Mesothelial cell of epicardium (in vitro differentiated cells): ENCODE data around the gene RNF224. TPM values are rescaled to one million over a fixed set of nuclear protein-coding genes. Genes with fewer than 3 reads are reported as not detected.

ENCODE experiments used
- DNase-seq, 2 experiments: peaks; one replicate each; pipeline ENCODE4 v3.0.0; 2021; ENCODE audit warnings: low spot score in 2 of 2; ENCODE audit not compliant: unreplicated experiment in 2 of 2
- H3K27ac Mint-ChIP-seq: 2 replicates; pipeline ENCODE4 v1.8.0; 2021; ENCODE audit warnings: mixed read lengths
- H3K27me3 Mint-ChIP-seq: 2 replicates; pipeline ENCODE4 v1.8.0; 2021; ENCODE audit warnings: low read depth, mixed read lengths
- H3K36me3 Mint-ChIP-seq: 2 replicates; pipeline ENCODE4 v1.8.0; 2021; ENCODE audit warnings: mixed read lengths
- H3K4me1 Mint-ChIP-seq: 2 replicates; pipeline ENCODE4 v1.8.0; 2021; ENCODE audit warnings: mixed read lengths
- H3K4me3 Mint-ChIP-seq: 2 replicates; pipeline ENCODE4 v1.8.0; 2021; ENCODE audit warnings: mild to moderate bottlenecking, moderate library complexity, mixed read lengths
- H3K9me3 Mint-ChIP-seq: 2 replicates; pipeline ENCODE4 v1.8.0; 2021; ENCODE audit warnings: mixed read lengths
- total RNA-seq: library from RNA; stranded (reverse); gene quantifications from 3 replicates; pipeline ENCODE4 v1.2.1, GENCODE V29; 2021
- TF ChIP-seq, protein P1 (sequence below): fragments of 200-600 bp; sonication (generic); IDR thresholded peaks from one replicate; pipeline ENCODE4 v1.5.0; 2021; ENCODE audit warnings: antibody characterized with exemption; ENCODE audit not compliant: unreplicated experiment

Gene RNF224
- total RNA-seq, 1 donor from 2014 or later: 0.16 TPM

DNA sequence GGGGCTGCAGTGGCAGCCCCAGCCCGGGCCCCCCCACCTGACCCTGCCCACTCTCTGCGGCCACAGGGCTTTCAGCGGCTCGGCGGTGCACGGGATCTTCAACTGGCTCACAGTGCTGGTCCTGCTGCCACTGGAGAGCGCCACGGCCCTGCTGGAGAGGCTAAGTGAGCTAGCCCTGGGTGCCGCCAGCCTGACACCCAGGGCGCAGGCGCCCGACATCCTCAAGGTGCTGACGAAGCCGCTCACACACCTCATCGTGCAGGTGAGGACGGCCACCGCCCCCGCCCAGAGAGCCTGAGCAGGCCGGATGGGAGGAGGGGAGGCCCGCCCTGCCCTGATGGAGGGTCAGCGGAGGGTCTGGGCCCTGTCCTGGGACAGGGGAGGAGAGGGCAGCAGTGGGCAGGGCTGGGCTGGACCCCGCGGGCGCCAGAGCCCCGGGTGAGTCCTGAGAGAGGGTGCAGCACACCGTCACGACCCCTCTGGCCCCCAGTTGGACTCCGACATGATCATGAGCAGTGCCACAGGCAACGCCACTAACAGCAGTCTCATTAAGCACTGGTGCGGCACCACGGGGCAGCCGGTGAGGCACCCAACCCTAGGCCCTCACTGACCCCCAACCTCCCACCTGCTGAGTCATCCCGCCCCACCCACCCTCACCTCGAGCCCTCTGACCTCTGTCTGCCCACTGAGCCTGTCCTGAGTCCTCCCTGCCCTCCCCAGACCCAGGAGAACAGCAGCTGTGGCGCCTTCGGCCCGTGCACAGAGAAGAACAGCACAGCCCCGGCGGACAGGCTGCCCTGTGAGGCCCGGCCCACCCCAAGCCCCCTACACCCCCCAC, 6.1 kb downstream of the RNF224 start:
- TF ChIP-seq, protein P1, sequence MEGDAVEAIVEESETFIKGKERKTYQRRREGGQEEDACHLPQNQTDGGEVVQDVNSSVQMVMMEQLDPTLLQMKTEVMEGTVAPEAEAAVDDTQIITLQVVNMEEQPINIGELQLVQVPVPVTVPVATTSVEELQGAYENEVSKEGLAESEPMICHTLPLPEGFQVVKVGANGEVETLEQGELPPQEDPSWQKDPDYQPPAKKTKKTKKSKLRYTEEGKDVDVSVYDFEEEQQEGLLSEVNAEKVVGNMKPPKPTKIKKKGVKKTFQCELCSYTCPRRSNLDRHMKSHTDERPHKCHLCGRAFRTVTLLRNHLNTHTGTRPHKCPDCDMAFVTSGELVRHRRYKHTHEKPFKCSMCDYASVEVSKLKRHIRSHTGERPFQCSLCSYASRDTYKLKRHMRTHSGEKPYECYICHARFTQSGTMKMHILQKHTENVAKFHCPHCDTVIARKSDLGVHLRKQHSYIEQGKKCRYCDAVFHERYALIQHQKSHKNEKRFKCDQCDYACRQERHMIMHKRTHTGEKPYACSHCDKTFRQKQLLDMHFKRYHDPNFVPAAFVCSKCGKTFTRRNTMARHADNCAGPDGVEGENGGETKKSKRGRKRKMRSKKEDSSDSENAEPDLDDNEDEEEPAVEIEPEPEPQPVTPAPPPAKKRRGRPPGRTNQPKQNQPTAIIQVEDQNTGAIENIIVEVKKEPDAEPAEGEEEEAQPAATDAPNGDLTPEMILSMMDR: no peak
- H3K4me1 Mint-ChIP-seq: peaks cover 5% of the 10 kb centered on the region

DNA sequence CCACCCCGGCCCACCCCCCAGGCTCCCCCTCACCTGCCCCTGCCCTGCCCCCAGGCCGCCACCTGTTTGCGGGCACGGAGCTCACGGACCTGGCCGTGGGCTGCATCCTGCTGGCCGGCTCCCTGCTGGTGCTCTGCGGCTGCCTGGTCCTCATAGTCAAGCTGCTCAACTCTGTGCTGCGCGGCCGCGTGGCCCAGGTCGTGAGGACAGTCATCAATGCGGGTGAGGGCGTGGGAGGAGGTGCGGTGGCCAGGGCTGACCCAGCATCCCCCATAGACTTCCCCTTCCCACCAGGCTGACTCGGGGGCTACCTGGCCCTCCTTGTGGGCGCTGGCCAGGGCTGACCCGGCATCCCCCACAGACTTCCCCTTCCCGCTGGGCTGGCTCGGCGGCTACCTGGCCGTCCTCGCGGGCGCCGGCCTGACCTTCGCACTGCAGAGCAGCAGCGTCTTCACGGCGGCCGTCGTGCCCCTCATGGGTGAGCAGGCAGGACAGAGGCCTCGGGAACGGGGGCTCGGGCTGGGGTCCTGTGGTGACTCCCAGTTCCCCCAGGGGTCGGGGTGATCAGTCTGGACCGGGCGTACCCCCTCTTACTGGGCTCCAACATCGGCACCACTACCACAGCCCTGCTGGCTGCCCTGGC, 6.9 kb downstream of the RNF224 start:
- TF ChIP-seq, protein P1: no peak
- Mint-ChIP-seq H3K27me3 (no peaks in the 10 kb centered on the region), H3K27ac (no peak overlapping the region)

More for the DNA sequence above, 6.1 kb downstream of the RNF224 start:
- no peaks in the 10 kb centered on the region for H3K27me3 Mint-ChIP-seq
- no peak for DNase-seq
- no peak overlapping the region for H3K4me3 Mint-ChIP-seq
- H3K27ac Mint-ChIP-seq: no peak overlapping the region
- no peaks in the 10 kb centered on the region for H3K9me3 Mint-ChIP-seq
- H3K36me3 Mint-ChIP-seq: no peaks in the 10 kb centered on the region

DNA sequence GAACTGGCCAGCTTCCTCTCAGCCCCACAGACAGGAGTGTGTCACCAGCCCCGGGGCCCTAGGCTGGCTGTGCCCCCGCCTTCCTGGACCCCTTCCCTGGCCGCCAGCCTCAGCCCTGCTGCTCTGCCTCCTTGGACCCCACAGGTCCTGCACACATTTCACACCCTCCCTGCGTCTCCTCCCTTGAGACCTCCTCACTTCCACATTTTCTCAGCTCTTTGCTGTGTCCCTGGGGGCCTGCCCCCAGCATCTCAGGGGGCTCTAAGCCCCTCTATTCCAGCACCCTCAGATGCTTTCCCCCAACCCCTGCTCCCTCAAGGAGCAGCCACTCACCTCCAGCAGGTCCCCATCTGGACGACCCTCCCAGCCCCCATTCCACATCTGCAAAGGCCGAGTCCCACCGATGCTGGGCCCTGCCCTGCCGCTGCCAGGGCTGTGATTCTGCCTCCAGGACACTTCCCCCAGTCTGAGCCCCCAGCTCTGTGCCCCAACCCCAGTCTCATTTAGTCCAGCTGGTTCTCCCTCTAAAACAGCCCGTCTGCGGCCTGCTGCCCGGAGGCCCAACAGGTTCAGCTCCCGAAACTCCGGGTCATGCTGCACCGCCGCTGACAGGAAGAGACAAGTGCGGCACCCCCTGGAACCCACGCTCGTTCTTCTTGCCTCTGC, 7.6 kb downstream of the RNF224 start:
- H3K4me3 Mint-ChIP-seq: no peak overlapping the region
- no peaks in the 10 kb centered on the region for H3K9me3 Mint-ChIP-seq
- H3K27ac Mint-ChIP-seq: no peak overlapping the region
- no peaks in the 10 kb centered on the region for H3K36me3 Mint-ChIP-seq
- TF ChIP-seq, protein P1: no peak
- no peak for DNase-seq
- H3K4me1 Mint-ChIP-seq: peaks cover 15% of the 10 kb centered on the region
- no peaks in the 10 kb centered on the region for H3K27me3 Mint-ChIP-seq

More for the DNA sequence above, 6.9 kb downstream of the RNF224 start:
- DNase-seq: no peak
- H3K4me3 Mint-ChIP-seq: no peak overlapping the region
- no peaks in the 10 kb centered on the region for H3K36me3 Mint-ChIP-seq
- no peaks in the 10 kb centered on the region for H3K9me3 Mint-ChIP-seq
- peaks cover 10% of the 10 kb centered on the region for H3K4me1 Mint-ChIP-seq

DNA sequence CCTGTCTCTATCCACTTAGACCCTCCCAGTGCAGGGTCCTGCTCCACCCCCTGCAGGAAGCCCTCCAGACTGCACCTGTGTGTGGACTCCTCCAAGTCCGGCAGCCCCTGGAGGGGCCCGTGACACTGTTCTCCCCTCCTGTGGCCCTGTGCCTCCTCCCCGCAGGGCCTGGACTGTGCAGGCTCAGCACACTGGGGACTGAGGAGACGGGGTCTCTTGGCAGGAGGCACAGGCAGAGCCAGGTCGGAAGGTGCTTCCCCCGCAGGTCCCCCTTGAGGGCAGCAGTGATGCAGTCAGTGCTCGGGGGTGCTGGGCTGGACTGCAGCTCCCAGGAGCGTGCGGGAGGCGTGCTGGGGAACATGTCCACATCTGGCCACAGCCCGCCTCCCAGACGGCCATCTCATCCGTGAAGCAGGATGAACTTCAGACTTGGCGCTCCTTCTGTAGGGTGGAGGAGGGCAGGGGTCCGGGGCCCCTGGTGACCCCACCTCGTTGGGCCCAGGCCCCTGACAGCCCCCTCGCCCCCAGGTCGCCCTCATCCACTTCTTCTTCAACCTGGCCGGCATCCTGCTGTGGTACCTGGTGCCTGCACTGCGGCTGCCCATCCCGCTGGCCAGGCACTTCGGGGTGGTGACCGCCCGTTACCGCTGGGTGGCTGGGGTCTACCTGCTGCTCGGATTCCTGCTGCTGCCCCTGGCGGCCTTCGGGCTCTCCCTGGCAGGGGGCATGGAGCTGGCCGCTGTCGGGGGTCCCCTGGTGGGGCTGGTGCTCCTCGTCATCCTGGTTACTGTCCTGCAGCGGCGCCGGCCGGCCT, 8.3 kb downstream of the RNF224 start:
- no peak overlapping the region for H3K4me3 Mint-ChIP-seq
- no peaks in the 10 kb centered on the region for H3K36me3 Mint-ChIP-seq
- DNase-seq: no peak

More for the DNA sequence above, 8.3 kb downstream of the RNF224 start:
- Mint-ChIP-seq H3K27me3 (no peaks in the 10 kb centered on the region), H3K27ac (no peak overlapping the region), H3K4me1 (peaks cover 17% of the 10 kb centered on the region), H3K9me3 (no peaks in the 10 kb centered on the region)
- TF ChIP-seq, protein P1: no peak
